ENCODE measurements around the gene ADGRA1. TPM values are rescaled to one million over a fixed set of nuclear protein-coding genes. Genes with fewer than 3 reads are reported as not detected.

ADGRA1 gene
- total and polyA plus RNA-seq, 2 donors (not counting 3 experiments of a cell fraction or from before 2014, with no cell fraction given) = not detected

- intact Hi-C loops (cut with micrococcal nuclease) (no loop called here), dilution Hi-C loops (cut with MboI; ENCODE audit: extremely low pct_ligation_motif_present, low sequenced_read_pairs) (no loop called here)
- Histone ChIP-seq H3K9ac (replicated peaks; ENCODE audit: extremely low read depth, insufficient read depth, low read length) (no peak overlapping the region), H3K4me3 (replicated peaks in 1 of 3; ENCODE audit: insufficient read depth in 1 of 3, low read depth in 1 of 3, low read length in 3 of 3) (no peak overlapping the region), H3K36me3 (ENCODE audit: control insufficient read depth in 2 of 2, extremely low read depth in 1 of 2, insufficient read depth in 2 of 2, low read length in 2 of 2) (no peaks in the 10 kb centered on the region), H2AFZ (ENCODE audit: low read depth, low read length) (no peak overlapping the region), H3K27ac (ENCODE audit: insufficient read depth, low read depth, low read length) (no peak overlapping the region), H4K20me1 (replicated peaks; ENCODE audit: control insufficient read depth, extremely low read depth, insufficient read depth, low read length) (no peaks in the 10 kb centered on the region), H3K79me2 (ENCODE audit: control insufficient read depth, insufficient read depth, low read length) (no peaks in the 10 kb centered on the region), H3K4me1 (ENCODE audit: control insufficient read depth, extremely low read depth, insufficient read depth, low read length) (no peaks in the 10 kb centered on the region), H3K9me1 (replicated peaks; ENCODE audit: control insufficient read depth, extremely low read depth, insufficient read depth, low read length) (no peaks in the 10 kb centered on the region), H3K4me2 (ENCODE audit: insufficient read depth, low read length) (no peak overlapping the region), H3K9me3 (replicated peaks; ENCODE audit: control insufficient read depth, insufficient read depth, low read length) (no peaks in the 10 kb centered on the region), H3K27me3 (ENCODE audit: control insufficient read depth in 2 of 2, insufficient read depth in 2 of 2, low read length in 2 of 2) (peaks cover 3 to 12% of the 10 kb centered on the region in 2 experiments)
- FAIRE-seq (no peak), DNase-seq (ENCODE audit: low read depth, low spot score) (no peak)
- POLR2A ChIA-PET = no interaction called here
- CTCF ChIA-PET = no interaction called here
- no TSS peak for BruUV-seq (replicated peaks)
- TF ChIP-seq MYC (IDR thresholded peaks at IDR 0.05; ENCODE audit: low read depth, low read length) (no peak), POLR2A (IDR thresholded peaks at IDR 0.05; ENCODE audit: low read depth, low read length) (no peak), FOS (IDR thresholded peaks at IDR 0.05; ENCODE audit: borderline replicate concordance, insufficient read depth, low read length) (no peak), JUN (IDR thresholded peaks at IDR 0.05; ENCODE audit: borderline replicate concordance, insufficient read depth, insufficient read length, low read depth) (no peak), MAX (IDR thresholded peaks at IDR 0.05; ENCODE audit: insufficient read depth, insufficient read length) (no peak), CTCF (IDR thresholded peaks at IDR 0.05; ENCODE audit: extremely low read depth in 1 of 2, insufficient read depth in 1 of 2, low read depth in 1 of 2, low read length in 2 of 2) (no peak), EZH2 (IDR thresholded peaks at IDR 0.05; ENCODE audit: borderline replicate concordance, low read depth, low read length, severe bottlenecking) (no peak), GATA2 (IDR thresholded peaks at IDR 0.05; ENCODE audit: insufficient read depth, insufficient read length, low read depth, low read length) (no peak), POLR2AphosphoS5 (IDR thresholded peaks at IDR 0.05; ENCODE audit: insufficient read depth, low read depth, low read length) (no peak)
Measured at GRCh38 chr10:133156674-133157579, 69.2 kb downstream of the ADGRA1 start.
